Peyer's patch (tissue), 4 donors: ENCODE results near the gene AMACR. TPM values are rescaled to one million over a fixed set of nuclear protein-coding genes. Genes with fewer than 3 reads are reported as not detected.
A peak's percentile ranks its signal among the peaks of the same experiment; 100 is the strongest.

Experiments
- DNase-seq, 3 donors: peaks; one replicate each; pipeline ENCODE4 v3.0.0-alpha.2; 2017 to 2019
- H3K27ac ChIP-seq, 4 donors: fragments of 200-600 bp; sonication (generic); one replicate each; pipeline ENCODE4 v1.5.1; 2016 to 2019
- H3K27me3 ChIP-seq, 2 donors: fragments of 200-600 bp; sonication (generic); one replicate each; pipeline ENCODE4 v1.5.1; 2019
- H3K36me3 ChIP-seq, 3 donors: fragments of 200-600 bp; sonication (generic); one replicate each; pipeline ENCODE4 v1.5.1; 2016 to 2019
- H3K4me1 ChIP-seq, 4 donors: fragments of 200-600 bp; sonication (generic); one replicate each; pipeline ENCODE4 v1.5.1; 2016 to 2019
- H3K4me3 ChIP-seq, 4 donors: fragments of 200-600 bp; sonication (generic); 1 replicate in 3 of 4; 2 replicates in 1 of 4; pipeline ENCODE4 v1.5.1; 2016 to 2019; ENCODE audit warnings: mild to moderate bottlenecking in 1 of 4
- H3K9me3 ChIP-seq, 4 donors: fragments of 200-600 bp; sonication (generic); one replicate each; pipeline ENCODE4 v1.5.1; 2016 to 2019; ENCODE audit warnings: mild to moderate bottlenecking in 1 of 4
- CTCF ChIP-seq, 6 experiments: fragments of 450-650 bp in 4 of 6; fragments of 200-600 bp in 2 of 6; sonication (generic) in 1 of 6; IDR thresholded peaks; one replicate each; pipeline ENCODE4 v1.5.1; 2017 to 2019; ENCODE audit warnings: antibody characterized with exemption in 6 of 6, mild to moderate bottlenecking in 3 of 6, moderate library complexity in 1 of 6
- POLR2A ChIP-seq, 2 donors: fragments of 450-650 bp; IDR thresholded peaks; one replicate each; pipeline ENCODE4 v1.5.1; 2017; ENCODE audit warnings: antibody characterized with exemption in 2 of 2, mild to moderate bottlenecking in 2 of 2, moderate library complexity in 2 of 2
- total RNA-seq, 4 donors: library from RNA; depleted of rRNA; stranded (reverse); fragments of >200 nt; gene quantifications; one replicate each; pipeline ENCODE4 v1.1.0, GENCODE V29; 2016

AMACR gene
- total RNA-seq, 4 donors from 2014 or later = 14.9 to 24.1 (median 20.3) TPM

GRCh38 chr5:34007201-34007620, 639 bp downstream of the AMACR start:
- no peaks in the 10 kb centered on the region for H3K9me3 ChIP-seq
- H3K4me1 ChIP-seq = peaks cover 0 to 17% (median 3%) of the 10 kb centered on the region in 4 donors
- TF ChIP-seq CTCF (IDR thresholded peaks at IDR 0.05) (no peak), POLR2A (IDR thresholded peaks at IDR 0.05) (no peak)
- H3K4me3 ChIP-seq = peak overlapping the region; percentile 44 to 79 (median 67)
- DNase-seq = peak in 1 of 3 donors; percentile 50
- H3K27me3 ChIP-seq = no peaks in the 10 kb centered on the region
- H3K36me3 ChIP-seq = peaks cover 0 to 18% (median 0%) of the 10 kb centered on the region in 3 donors
- H3K27ac ChIP-seq = peak overlapping the region; percentile 57 to 95 (median 93)

GRCh38 chr5:34005681-34006080, 2.2 kb downstream of the AMACR start:
- Histone ChIP-seq H3K27me3 (no peaks in the 10 kb centered on the region), H3K36me3 (peaks cover 0 to 23% (median 0%) of the 10 kb centered on the region in 3 donors), H3K27ac (no peak overlapping the region), H3K4me3 (no peak overlapping the region), H3K4me1 (peaks cover 0 to 15% (median 3%) of the 10 kb centered on the region in 4 donors), H3K9me3 (no peaks in the 10 kb centered on the region)
- no peak for TF ChIP-seq POLR2A (IDR thresholded peaks at IDR 0.05)
- no peak for TF ChIP-seq CTCF (IDR thresholded peaks at IDR 0.05)
- no peak for DNase-seq

- no peak for TF ChIP-seq POLR2A (IDR thresholded peaks at IDR 0.05)
- no peak for TF ChIP-seq CTCF (IDR thresholded peaks at IDR 0.05)
- Histone ChIP-seq H3K9me3 (no peaks in the 10 kb centered on the region), H3K4me1 (peaks cover 0 to 13% (median 3%) of the 10 kb centered on the region in 4 donors), H3K27ac (no peak overlapping the region), H3K4me3 (no peak overlapping the region), H3K36me3 (peaks cover 0 to 26% (median 0%) of the 10 kb centered on the region in 3 donors), H3K27me3 (no peaks in the 10 kb centered on the region)
- DNase-seq = no peak
Observed at GRCh38 chr5:34005211-34005610, 2.6 kb downstream of the AMACR start.

- peaks cover 0 to 7% (median 3%) of the 10 kb centered on the region in 4 donors for H3K4me1 ChIP-seq
- no peak for DNase-seq
- H3K27ac ChIP-seq = no peak overlapping the region
- H3K4me3 ChIP-seq = no peak overlapping the region
- no peaks in the 10 kb centered on the region for H3K27me3 ChIP-seq
- H3K36me3 ChIP-seq = peaks cover 0 to 26% (median 0%) of the 10 kb centered on the region in 3 donors
- TF ChIP-seq POLR2A (IDR thresholded peaks at IDR 0.05) (no peak), CTCF (IDR thresholded peaks at IDR 0.05) (no peak)
- H3K9me3 ChIP-seq = no peaks in the 10 kb centered on the region
Observed at GRCh38 chr5:34003941-34004340, 3.9 kb downstream of the AMACR start.

- DNase-seq = no peak
Observed at GRCh38 chr5:34002629-34003328, 5.1 kb downstream of the AMACR start.

More at GRCh38 chr5:34002629-34003328, 5.1 kb downstream of the AMACR start:
- Histone ChIP-seq H3K27me3 (no peaks in the 10 kb centered on the region), H3K36me3 (peaks cover 0 to 32% (median 0%) of the 10 kb centered on the region in 3 donors), H3K27ac (no peak overlapping the region), H3K9me3 (no peaks in the 10 kb centered on the region), H3K4me1 (peaks cover 0 to 7% (median 2%) of the 10 kb centered on the region in 4 donors), H3K4me3 (no peak overlapping the region)
- TF ChIP-seq POLR2A (IDR thresholded peaks at IDR 0.05) (no peak), CTCF (IDR thresholded peaks at IDR 0.05) (no peak)
